HG02759 (cell line): ENCODE data around the gene FUNDC1.
"Not testable (repeated sequence)": the region's sequence is repeated elsewhere in the genome, so short reads cannot be mapped to it uniquely, and the experiment has no call there.

ENCODE experiments used
- ATAC-seq: cut with Tn5 transposase; IDR thresholded peaks from one replicate; pipeline ENCODE4 v1.9.1; 2021; ENCODE audit warnings: mild to moderate bottlenecking, moderate library complexity; ENCODE audit not compliant: unreplicated experiment

FUNDC1 gene

GRCh38 chrX:44542567-44543325, at the start of gene FUNDC1:
Gene FUNDC1, minus strand, starts transcription at chrX:44542859. Its CDS starts 27 bp downstream, at chrX:44542832.
- ATAC-seq = peak; percentile 99

GRCh38 chrX:44585866-44586265, 43.2 kb upstream of the FUNDC1 start:
- ATAC-seq = no peak

GRCh38 chrX:44580466-44580865, 37.8 kb upstream of the FUNDC1 start:
- ATAC-seq = no peak

GRCh38 chrX:44572340-44572938, 29.8 kb upstream of the FUNDC1 start:
- ATAC-seq = no peak

- ATAC-seq = no peak
Measured at GRCh38 chrX:44570522-44570921, 27.9 kb upstream of the FUNDC1 start.

GRCh38 chrX:44569122-44569521, 26.5 kb upstream of the FUNDC1 start:
- ATAC-seq = no peak

- no peak for ATAC-seq
Measured at GRCh38 chrX:44568196-44568595, 25.5 kb upstream of the FUNDC1 start.

GRCh38 chrX:44561896-44562295, 19.2 kb upstream of the FUNDC1 start:
- not testable (repeated sequence) for ATAC-seq

GRCh38 chrX:44550563-44550962, 7.9 kb upstream of the FUNDC1 start:
- no peak for ATAC-seq

GRCh38 chrX:44545454-44545853, 2.8 kb upstream of the FUNDC1 start:
- ATAC-seq = not testable (repeated sequence)

- no peak for ATAC-seq
Measured at GRCh38 chrX:44544036-44544435, 1.4 kb upstream of the FUNDC1 start.

GRCh38 chrX:44536198-44536597, 6.5 kb downstream of the FUNDC1 start:
- ATAC-seq = no peak

- ATAC-seq = no peak
Measured at GRCh38 chrX:44529310-44529709, 13.3 kb downstream of the FUNDC1 start.

- no peak for ATAC-seq
Measured at GRCh38 chrX:44514272-44514671, 28.4 kb downstream of the FUNDC1 start.

GRCh38 chrX:44507292-44507691, 35.4 kb downstream of the FUNDC1 start:
- ATAC-seq = no peak

- no peak for ATAC-seq
Measured at GRCh38 chrX:44506678-44507077, 36.0 kb downstream of the FUNDC1 start.

GRCh38 chrX:44503560-44503959, 39.1 kb downstream of the FUNDC1 start:
- ATAC-seq = no peak

GRCh38 chrX:44495091-44495490, 47.6 kb downstream of the FUNDC1 start:
- no peak for ATAC-seq

GRCh38 chrX:44494357-44494756, 48.3 kb downstream of the FUNDC1 start:
- no peak for ATAC-seq

- no peak for ATAC-seq
Measured at GRCh38 chrX:44489515-44489914, 53.1 kb downstream of the FUNDC1 start.

- ATAC-seq = no peak
Measured at GRCh38 chrX:44484607-44485146, 58.0 kb downstream of the FUNDC1 start.

- no peak for ATAC-seq
Measured at GRCh38 chrX:44483965-44484606, 58.6 kb downstream of the FUNDC1 start.
